PC-3 (cell line): ENCODE measurements around the gene ADD3. TPM values are rescaled to one million over a fixed set of nuclear protein-coding genes. Genes with fewer than 3 reads are reported as not detected.
"Not testable (repeated sequence)": the region's sequence is repeated elsewhere in the genome, so short reads cannot be mapped to it uniquely, and the experiment has no call there.

Experiments
- ATAC-seq: fragments of 200-7000 bp; cut with Tn5 transposase; 2 replicates; pipeline ENCODE4 v1.9.1; 2020; ENCODE audit warnings: mild to moderate bottlenecking, moderate library complexity
- BruUV-seq: library from RNA; stranded (reverse); fragments of 400-500 nt; replicated peaks from 2 replicates; lab custom pipeline; 2021; lab: Mats Ljungman, UMichigan
- CTCF ChIA-PET: fragments of 300-600 bp; sonication (Branson Sonifier 250); formaldehyde crosslinking; loops from one replicate; lab custom pipeline; 2022; ENCODE audit warnings: antibody characterized with exemption; lab: Charles Lee
- POLR2A ChIA-PET: fragments of 300-600 bp; sonication (Branson Sonifier 250); formaldehyde crosslinking; loops from one replicate; lab custom pipeline; 2022; ENCODE audit warnings: antibody characterized with exemption; ENCODE audit not compliant: unreplicated experiment; lab: Charles Lee
- DNase-seq: peaks from one replicate; pipeline ENCODE4 v3.0.0-alpha.2; 2015
- H2AFZ ChIP-seq: fragments of 300-600 bp; sonication (generic); 2 replicates; pipeline ENCODE4 v1.6.0; 2016; ENCODE audit warnings: antibody characterized with exemption, low read length
- H3F3A ChIP-seq: fragments of 300-600 bp; sonication (generic); one replicate; pipeline ENCODE4 v1.6.0; 2017; ENCODE audit warnings: antibody characterized with exemption, low read length, control low read depth, mild to moderate bottlenecking; ENCODE audit not compliant: unreplicated experiment
- H3K27ac ChIP-seq: fragments of 300-600 bp; sonication (generic); 2 replicates; pipeline ENCODE4 v1.5.1; 2016; ENCODE audit warnings: mild to moderate bottlenecking, low read length
- H3K27me3 ChIP-seq: fragments of 300-600 bp; sonication (generic); 2 replicates; pipeline ENCODE4 v1.6.1; 2016; ENCODE audit warnings: low read length, mixed read lengths
- H3K36me3 ChIP-seq: fragments of 300-600 bp; sonication (generic); 2 replicates; pipeline ENCODE4 v1.6.1; 2016; ENCODE audit warnings: low read depth, mixed run types, low read length, mixed read lengths
- H3K4me1 ChIP-seq: fragments of 300-600 bp; sonication (generic); 2 replicates; pipeline ENCODE4 v1.5.1; 2016; ENCODE audit warnings: low read length; ENCODE audit not compliant: insufficient read depth
- H3K4me2 ChIP-seq: fragments of 300-600 bp; sonication (generic); 2 replicates; pipeline ENCODE4 v1.6.0; 2016; ENCODE audit warnings: low read length
- H3K4me3 ChIP-seq: fragments of 300-600 bp; sonication (generic); 2 replicates; pipeline ENCODE4 v1.5.1; 2016; ENCODE audit warnings: mild to moderate bottlenecking, low read length, mixed read lengths
- H3K79me2 ChIP-seq: fragments of 300-600 bp; sonication (generic); 2 replicates; pipeline ENCODE4 v1.6.1; 2017; ENCODE audit warnings: low read length, mixed read lengths
- H3K9ac ChIP-seq: fragments of 300-600 bp; sonication (generic); 2 replicates; pipeline ENCODE4 v1.6.0; 2016; ENCODE audit warnings: mild to moderate bottlenecking, low read length
- H3K9me2 ChIP-seq: fragments of 300-600 bp; sonication (generic); replicated peaks from 2 replicates; pipeline ENCODE4 v1.6.1; 2016; ENCODE audit warnings: mixed run types, low read length, mixed read lengths
- H3K9me3 ChIP-seq: fragments of 300-600 bp; sonication (generic); 2 replicates; pipeline ENCODE4 v1.6.1; 2016; ENCODE audit warnings: low read length, mixed read lengths
- H4K20me1 ChIP-seq: fragments of 300-600 bp; sonication (generic); 2 replicates; pipeline ENCODE4 v1.6.1; 2016; ENCODE audit warnings: low read length, mixed read lengths
- CTCF ChIP-seq: fragments of 300-600 bp; sonication (generic); conservative IDR thresholded peaks from 2 replicates; pipeline ENCODE4 v1.5.1; 2017; ENCODE audit warnings: antibody characterized with exemption, low read depth, mild to moderate bottlenecking, low read length
- EZH2 ChIP-seq: fragments of 300-600 bp; sonication (generic); IDR thresholded peaks from one replicate; pipeline ENCODE4 v1.6.1; 2017; ENCODE audit warnings: antibody characterized with exemption, mild to moderate bottlenecking, low read length; ENCODE audit not compliant: unreplicated experiment
- EZH2phosphoT487 ChIP-seq: fragments of 300-600 bp; sonication (generic); IDR thresholded peaks from 2 replicates; pipeline ENCODE4 v1.6.1; 2018; ENCODE audit warnings: mild to moderate bottlenecking, antibody characterized with exemption, low read length, borderline replicate concordance
- intact Hi-C: fragments of 100-400 bp; cut with micrococcal nuclease; formaldehyde crosslinking; loops from 2 replicates; pipeline ENCODE4 v1.9.0; 2023
- total RNA-seq: library from RNA; depleted of rRNA; stranded (reverse); fragments of >200 nt; gene quantifications from 2 replicates; pipeline ENCODE4 v1.2.3, GENCODE V29; 2014

The ADD3 gene
- total RNA-seq, 1 experiment from 2014 or later: 25.7 TPM

- POLR2A ChIA-PET: no interaction called here
- ATAC-seq (no peak), DNase-seq (no peak)
- Histone ChIP-seq H3K4me3 (no peak overlapping the region), H3K4me2 (no peak overlapping the region), H3K36me3 (no peaks in the 10 kb centered on the region), H3K9me2 (no peaks in the 10 kb centered on the region), H3K27ac (no peak overlapping the region), H3F3A (no peaks in the 10 kb centered on the region), H2AFZ (no peak overlapping the region), H4K20me1 (no peaks in the 10 kb centered on the region), H3K79me2 (no peaks in the 10 kb centered on the region), H3K4me1 (no peaks in the 10 kb centered on the region), H3K27me3 (no peaks in the 10 kb centered on the region), H3K9ac (no peak overlapping the region), H3K9me3 (no peaks in the 10 kb centered on the region)
- no peak for TF ChIP-seq CTCF
- no peak for TF ChIP-seq EZH2
- no peak for TF ChIP-seq EZH2phosphoT487
- no TSS peak for BruUV-seq
- intact Hi-C loops: no loop called here
- CTCF ChIA-PET: no interaction called here
Measured at GRCh38 chr10:110109511-110109910, 101.7 kb downstream of the ADD3 start.

GRCh38 chr10:110110338-110110737, 102.6 kb downstream of the ADD3 start:
- ATAC-seq: no peak
- H3K79me2 ChIP-seq: no peaks in the 10 kb centered on the region
- no peak overlapping the region for H2AFZ ChIP-seq
- H3K9me3 ChIP-seq: no peaks in the 10 kb centered on the region
- H3K9me2 ChIP-seq: no peaks in the 10 kb centered on the region
- POLR2A ChIA-PET: no interaction called here
- no peak overlapping the region for H3K4me3 ChIP-seq
- H4K20me1 ChIP-seq: no peaks in the 10 kb centered on the region
- no peaks in the 10 kb centered on the region for H3F3A ChIP-seq
- H3K9ac ChIP-seq: no peak overlapping the region
- TF ChIP-seq CTCF: no peak
- no peak for TF ChIP-seq EZH2
- no peak for TF ChIP-seq EZH2phosphoT487
- no peaks in the 10 kb centered on the region for H3K27me3 ChIP-seq
- no peak overlapping the region for H3K4me2 ChIP-seq
- intact Hi-C loops: no loop called here
- CTCF ChIA-PET: no interaction called here
- no TSS peak for BruUV-seq
- H3K27ac ChIP-seq: no peak overlapping the region
- no peaks in the 10 kb centered on the region for H3K36me3 ChIP-seq
- no peaks in the 10 kb centered on the region for H3K4me1 ChIP-seq
- DNase-seq: no peak

GRCh38 chr10:110113670-110114337, 106.0 kb downstream of the ADD3 start:
- H3K4me1 ChIP-seq: no peaks in the 10 kb centered on the region
- no peaks in the 10 kb centered on the region for H3K36me3 ChIP-seq
- CTCF ChIA-PET: no interaction called here
- no peak overlapping the region for H3K9ac ChIP-seq
- POLR2A ChIA-PET: no interaction called here
- ATAC-seq (no peak), DNase-seq (no peak)
- intact Hi-C loops: no loop called here
- no peaks in the 10 kb centered on the region for H3K79me2 ChIP-seq
- no peaks in the 10 kb centered on the region for H4K20me1 ChIP-seq
- TF ChIP-seq CTCF (no peak), EZH2 (no peak), EZH2phosphoT487 (no peak)
- H2AFZ ChIP-seq: no peak overlapping the region
- no peaks in the 10 kb centered on the region for H3K27me3 ChIP-seq
- no TSS peak for BruUV-seq
- H3F3A ChIP-seq: no peaks in the 10 kb centered on the region
- no peak overlapping the region for H3K27ac ChIP-seq
- H3K9me3 ChIP-seq: no peaks in the 10 kb centered on the region
- no peak overlapping the region for H3K4me3 ChIP-seq
- H3K9me2 ChIP-seq: no peaks in the 10 kb centered on the region
- no peak overlapping the region for H3K4me2 ChIP-seq

- BruUV-seq, ATAC-seq, H3K4me3 ChIP-seq, H2AFZ ChIP-seq, H3K9me3 ChIP-seq, intact Hi-C loops, H3K9ac ChIP-seq, H3K9me2 ChIP-seq, POLR2A ChIA-PET, H3K27ac ChIP-seq, H3K27me3 ChIP-seq, H3K79me2 ChIP-seq, CTCF ChIA-PET, H4K20me1 ChIP-seq, H3K4me2 ChIP-seq, H3F3A ChIP-seq, DNase-seq, H3K4me1 ChIP-seq, H3K36me3 ChIP-seq: not testable (repeated sequence)
Measured at GRCh38 chr10:110114668-110115067, 106.9 kb downstream of the ADD3 start.
